HEK293T (cell line): Measurements from ENCODE around the gene GMIP.

ENCODE experiments used
- ARNT ChIP-seq: fragments of 450-650 bp; IDR thresholded peaks from 2 replicates; pipeline ENCODE4 v1.6.1; 2017; ENCODE audit warnings: mild to moderate bottlenecking
- BHLHE40 ChIP-seq: fragments of 450-650 bp; IDR thresholded peaks from 2 replicates; pipeline ENCODE4 v1.6.1; 2016; ENCODE audit warnings: mild to moderate bottlenecking, moderate library complexity, borderline replicate concordance
- CTBP1 ChIP-seq: fragments of 450-650 bp; IDR thresholded peaks from 2 replicates; pipeline ENCODE4 v1.6.1; 2016; ENCODE audit warnings: borderline replicate concordance
- FOXK2 ChIP-seq: fragments of 450-650 bp; IDR thresholded peaks from 2 replicates; pipeline ENCODE4 v1.6.1; 2016; ENCODE audit warnings: mild to moderate bottlenecking
- FOXM1 ChIP-seq: fragments of 450-650 bp; IDR thresholded peaks from 2 replicates; pipeline ENCODE4 v1.6.1; 2017; ENCODE audit warnings: mild to moderate bottlenecking, borderline replicate concordance
- HDGF ChIP-seq: fragments of 450-650 bp; IDR thresholded peaks from 2 replicates; pipeline ENCODE4 v1.6.1; 2017; ENCODE audit warnings: antibody characterized with exemption, borderline replicate concordance
- NFRKB ChIP-seq: fragments of 450-650 bp; IDR thresholded peaks from 2 replicates; pipeline ENCODE4 v1.6.1; 2016; ENCODE audit warnings: mild to moderate bottlenecking, moderate library complexity
- SP1 ChIP-seq: fragments of 450-650 bp; IDR thresholded peaks from 2 replicates; pipeline ENCODE4 v1.6.1; 2017
- SUZ12 ChIP-seq: fragments of 450-650 bp; IDR thresholded peaks from 2 replicates; pipeline ENCODE4 v1.6.1; 2016; ENCODE audit warnings: mild to moderate bottlenecking
- TF ChIP-seq, protein P1 (sequence below): fragments of 450-650 bp; IDR thresholded peaks from 2 replicates; pipeline ENCODE4 v1.6.1; 2016

GRCh38 chr19:19679176-19680073 lies 36.0 kb upstream of the GMIP start:
- TF ChIP-seq CTBP1, result no peak
- no peak for TF ChIP-seq ARNT
- TF ChIP-seq SP1, result no peak
- no peak for TF ChIP-seq FOXM1
- no peak for TF ChIP-seq BHLHE40
- TF ChIP-seq, protein P1, sequence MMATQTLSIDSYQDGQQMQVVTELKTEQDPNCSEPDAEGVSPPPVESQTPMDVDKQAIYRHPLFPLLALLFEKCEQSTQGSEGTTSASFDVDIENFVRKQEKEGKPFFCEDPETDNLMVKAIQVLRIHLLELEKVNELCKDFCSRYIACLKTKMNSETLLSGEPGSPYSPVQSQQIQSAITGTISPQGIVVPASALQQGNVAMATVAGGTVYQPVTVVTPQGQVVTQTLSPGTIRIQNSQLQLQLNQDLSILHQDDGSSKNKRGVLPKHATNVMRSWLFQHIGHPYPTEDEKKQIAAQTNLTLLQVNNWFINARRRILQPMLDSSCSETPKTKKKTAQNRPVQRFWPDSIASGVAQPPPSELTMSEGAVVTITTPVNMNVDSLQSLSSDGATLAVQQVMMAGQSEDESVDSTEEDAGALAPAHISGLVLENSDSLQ, result no peak
- TF ChIP-seq FOXK2, result no peak
- no peak for TF ChIP-seq HDGF
- no peak for TF ChIP-seq NFRKB
- TF ChIP-seq SUZ12, result no peak
